Esophagus squamous epithelium (tissue), 4 donors: Measurements from ENCODE around the gene HMGCS1.

ENCODE experiments used
- CTCF ChIP-seq, 6 experiments: fragments of 450-650 bp in 4 of 6; fragments of 200-600 bp in 2 of 6; sonication (generic) in 2 of 6; IDR thresholded peaks; one replicate each; pipeline ENCODE4 v1.5.1; 2016 to 2019; ENCODE audit warnings: antibody characterized with exemption in 6 of 6, mild to moderate bottlenecking in 4 of 6, moderate library complexity in 4 of 6
- POLR2A ChIP-seq, 4 donors: fragments of 450-650 bp; IDR thresholded peaks; one replicate each; pipeline ENCODE4 v1.6.1; 2017; ENCODE audit warnings: antibody characterized with exemption in 4 of 4, mild to moderate bottlenecking in 4 of 4, moderate library complexity in 3 of 4

GRCh38 chr5:43358726-43359125 is 45.5 kb upstream of the HMGCS1 start:
- TF ChIP-seq CTCF (IDR thresholded peaks at IDR 0.05) (no peak), POLR2A (IDR thresholded peaks at IDR 0.05) (no peak)
